Measurements from ENCODE around the gene ARID4B.

The ARID4B gene

DNA sequence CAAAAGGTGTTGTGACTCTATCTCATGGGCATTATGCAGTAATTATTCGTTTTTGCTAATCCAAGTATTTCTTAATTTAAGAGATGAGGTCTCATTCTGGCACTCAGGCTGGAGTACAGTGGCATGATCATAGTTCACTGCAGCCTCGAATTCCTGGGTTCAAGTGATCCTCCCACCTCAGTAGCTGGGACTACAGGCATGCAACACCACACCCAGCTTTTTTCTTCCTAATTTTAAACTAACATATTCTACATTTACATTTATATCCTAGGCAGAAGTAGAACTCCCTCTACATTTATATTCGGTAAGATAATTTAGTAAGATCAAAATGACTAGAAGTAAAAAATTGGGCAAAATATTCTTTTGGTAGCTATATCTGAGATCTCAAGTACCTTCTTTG, 116.5 kb downstream of the ARID4B start:
- DNase-seq (no peak), ATAC-seq (ENCODE audit: insufficient read depth, low read depth) (no peak)
- Histone ChIP-seq H3K9me3 (ENCODE audit: insufficient read depth, low read length, severe bottlenecking) (no peaks in the 10 kb centered on the region), H3K36me3 (ENCODE audit: insufficient read depth, low read length) (peaks cover 51% of the 10 kb centered on the region), H3K9ac (ENCODE audit: low read depth, low read length) (no peak overlapping the region), H3K79me2 (ENCODE audit: insufficient read depth, low read length) (no peaks in the 10 kb centered on the region; the same call in 1 of the 2 replicates), H2AFZ (ENCODE audit: low read depth, low read length) (no peak overlapping the region), H3K4me1 (ENCODE audit: insufficient read depth, low read length) (peaks cover 71% of the 10 kb centered on the region), H3K4me2 (ENCODE audit: insufficient read depth, low read length) (no peak overlapping the region), H3K27ac (ENCODE audit: low read length) (no peak overlapping the region), H3K27me3 (ENCODE audit: insufficient read depth, low read length, poor library complexity) (no peaks in the 10 kb centered on the region), H4K20me1 (ENCODE audit: insufficient read depth, low read length) (no peaks in the 10 kb centered on the region), H3K4me3 (ENCODE audit: low read depth in 1 of 2, low read length in 2 of 2) (no peak overlapping the region)
- no peak for TF ChIP-seq EZH2 (IDR thresholded peaks at IDR 0.05; ENCODE audit: borderline replicate concordance, low read depth, low read length, severe bottlenecking)
- TF ChIP-seq, protein P1, sequence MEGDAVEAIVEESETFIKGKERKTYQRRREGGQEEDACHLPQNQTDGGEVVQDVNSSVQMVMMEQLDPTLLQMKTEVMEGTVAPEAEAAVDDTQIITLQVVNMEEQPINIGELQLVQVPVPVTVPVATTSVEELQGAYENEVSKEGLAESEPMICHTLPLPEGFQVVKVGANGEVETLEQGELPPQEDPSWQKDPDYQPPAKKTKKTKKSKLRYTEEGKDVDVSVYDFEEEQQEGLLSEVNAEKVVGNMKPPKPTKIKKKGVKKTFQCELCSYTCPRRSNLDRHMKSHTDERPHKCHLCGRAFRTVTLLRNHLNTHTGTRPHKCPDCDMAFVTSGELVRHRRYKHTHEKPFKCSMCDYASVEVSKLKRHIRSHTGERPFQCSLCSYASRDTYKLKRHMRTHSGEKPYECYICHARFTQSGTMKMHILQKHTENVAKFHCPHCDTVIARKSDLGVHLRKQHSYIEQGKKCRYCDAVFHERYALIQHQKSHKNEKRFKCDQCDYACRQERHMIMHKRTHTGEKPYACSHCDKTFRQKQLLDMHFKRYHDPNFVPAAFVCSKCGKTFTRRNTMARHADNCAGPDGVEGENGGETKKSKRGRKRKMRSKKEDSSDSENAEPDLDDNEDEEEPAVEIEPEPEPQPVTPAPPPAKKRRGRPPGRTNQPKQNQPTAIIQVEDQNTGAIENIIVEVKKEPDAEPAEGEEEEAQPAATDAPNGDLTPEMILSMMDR (IDR thresholded peaks at IDR 0.05; ENCODE audit: borderline replicate concordance, extremely low read depth, low read length, poor library complexity, severe bottlenecking), result no peak

DNA sequence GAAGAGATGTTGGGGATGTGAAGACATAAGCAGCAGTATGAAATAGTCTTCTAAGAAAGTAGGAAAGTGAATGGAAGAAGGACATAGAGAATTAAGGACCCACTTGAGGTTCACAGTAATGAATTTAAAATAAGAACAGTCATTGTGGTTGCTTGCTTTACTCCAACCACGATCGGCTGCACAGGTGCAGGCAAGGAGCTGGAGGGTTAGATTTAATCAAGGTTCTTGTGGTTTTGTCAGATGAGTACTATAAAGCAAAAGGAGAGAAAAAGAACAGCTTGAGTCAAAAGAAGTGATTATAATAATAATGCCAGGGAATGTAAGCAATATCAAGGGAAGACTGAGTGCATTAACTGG, 120.8 kb downstream of the ARID4B start:
- TF ChIP-seq EZH2 (IDR thresholded peaks at IDR 0.05; ENCODE audit: borderline replicate concordance, low read depth, low read length, severe bottlenecking), result no peak
- TF ChIP-seq, protein P1 (IDR thresholded peaks at IDR 0.05; ENCODE audit: borderline replicate concordance, extremely low read depth, low read length, poor library complexity, severe bottlenecking), result no peak
- ATAC-seq (ENCODE audit: insufficient read depth, low read depth), result peak; percentile 94
- H2AFZ ChIP-seq (ENCODE audit: low read depth, low read length), result no peak overlapping the region
- peak overlapping the region; percentile 43 for H3K9ac ChIP-seq (ENCODE audit: low read depth, low read length)
- H3K4me3 ChIP-seq (ENCODE audit: low read depth in 1 of 2, low read length in 2 of 2), result peak overlapping the region in 1 of 2 experiments; percentile 33; a peak in 1 of 4 replicates
- H3K79me2 ChIP-seq (ENCODE audit: insufficient read depth, low read length), result peaks cover 7% of the 10 kb centered on the region; the same call in 1 of the 2 replicates
- no peaks in the 10 kb centered on the region for H3K27me3 ChIP-seq (ENCODE audit: insufficient read depth, low read length, poor library complexity)
- H3K27ac ChIP-seq (ENCODE audit: low read length), result peak overlapping the region; percentile 82
- no peaks in the 10 kb centered on the region for H4K20me1 ChIP-seq (ENCODE audit: insufficient read depth, low read length)
- peak overlapping the region; percentile 63 for H3K4me2 ChIP-seq (ENCODE audit: insufficient read depth, low read length)
- DNase-seq, result peak; percentile 85
- no peaks in the 10 kb centered on the region for H3K9me3 ChIP-seq (ENCODE audit: insufficient read depth, low read length, severe bottlenecking)
- peaks cover 53% of the 10 kb centered on the region for H3K4me1 ChIP-seq (ENCODE audit: insufficient read depth, low read length)
- peaks cover 37% of the 10 kb centered on the region for H3K36me3 ChIP-seq (ENCODE audit: insufficient read depth, low read length)

DNA sequence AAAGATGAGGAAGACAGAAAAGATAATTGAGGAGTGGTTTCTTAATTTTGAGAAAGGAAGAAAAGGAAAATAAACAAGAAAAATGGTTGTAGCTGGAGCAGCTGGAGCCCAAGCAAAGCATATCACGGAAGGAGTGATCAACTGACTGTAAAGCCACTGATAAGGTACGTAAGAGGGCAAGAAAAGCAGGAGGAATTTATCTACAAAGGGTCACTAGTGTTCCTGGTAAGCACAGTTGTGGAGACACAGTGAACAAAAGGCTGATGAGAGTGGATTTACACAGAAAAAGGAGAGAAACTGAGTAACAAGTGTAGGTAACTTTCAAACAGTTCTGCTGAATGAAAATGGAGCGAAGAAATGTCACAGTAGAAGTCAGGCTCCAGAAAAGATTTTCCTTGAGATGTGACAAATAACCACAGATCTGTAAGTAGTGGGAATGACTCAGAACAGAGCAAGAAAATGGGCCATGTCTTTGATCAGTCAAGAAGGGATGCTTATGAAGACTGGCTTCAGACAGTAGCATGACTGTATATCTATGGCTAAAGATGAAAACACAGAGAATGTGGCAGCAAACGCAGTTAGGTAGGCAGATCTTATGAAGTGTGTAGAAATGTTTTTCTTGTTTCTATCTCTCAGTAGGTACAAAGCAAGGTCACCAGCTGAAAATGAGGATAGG, 121.3 kb downstream of the ARID4B start:
- H3K4me2 ChIP-seq (ENCODE audit: insufficient read depth, low read length), result peak overlapping the region; percentile 63
- TF ChIP-seq, protein P1 (IDR thresholded peaks at IDR 0.05; ENCODE audit: borderline replicate concordance, extremely low read depth, low read length, poor library complexity, severe bottlenecking), result no peak
- no peak for TF ChIP-seq EZH2 (IDR thresholded peaks at IDR 0.05; ENCODE audit: borderline replicate concordance, low read depth, low read length, severe bottlenecking)
- H3K36me3 ChIP-seq (ENCODE audit: insufficient read depth, low read length), result peaks cover 32% of the 10 kb centered on the region
- H3K4me3 ChIP-seq (ENCODE audit: low read depth in 1 of 2, low read length in 2 of 2), result peak overlapping the region in 1 of 2 experiments; percentile 33; a peak in 2 of 4 replicates
- H3K27ac ChIP-seq (ENCODE audit: low read length), result peak overlapping the region; percentile 82
- H3K4me1 ChIP-seq (ENCODE audit: insufficient read depth, low read length), result peaks cover 51% of the 10 kb centered on the region
- peak; percentile 33 for DNase-seq
- peak; percentile 83 for ATAC-seq (ENCODE audit: insufficient read depth, low read depth)
- no peak overlapping the region for H2AFZ ChIP-seq (ENCODE audit: low read depth, low read length)
- no peaks in the 10 kb centered on the region for H4K20me1 ChIP-seq (ENCODE audit: insufficient read depth, low read length)
- no peaks in the 10 kb centered on the region for H3K27me3 ChIP-seq (ENCODE audit: insufficient read depth, low read length, poor library complexity)
- no peaks in the 10 kb centered on the region for H3K9me3 ChIP-seq (ENCODE audit: insufficient read depth, low read length, severe bottlenecking)
- H3K9ac ChIP-seq (ENCODE audit: low read depth, low read length), result peak overlapping the region; percentile 43
- peaks cover 7% of the 10 kb centered on the region; the same call in 1 of the 2 replicates for H3K79me2 ChIP-seq (ENCODE audit: insufficient read depth, low read length)

All from DND-41 (cell line).